AG09319 (cell line): ENCODE data around the gene SETD2.
"Not testable (repeated sequence)": the region's sequence is repeated elsewhere in the genome, so short reads cannot be mapped to it uniquely, and the experiment has no call there.

ENCODE experiments used
- DNase-seq: peaks from one replicate; pipeline ENCODE4 v3.0.0-alpha.2; 2010; ENCODE audit warnings: low read depth; ENCODE audit errors: extremely low read depth
- TF ChIP-seq, protein P1 (sequence below): IDR thresholded peaks from 2 replicates; pipeline ENCODE4 v1.5.1; 2011; ENCODE audit warnings: low read depth, mild to moderate bottlenecking, inconsistent platforms, low read length, moderate library complexity

SETD2 gene

DNA sequence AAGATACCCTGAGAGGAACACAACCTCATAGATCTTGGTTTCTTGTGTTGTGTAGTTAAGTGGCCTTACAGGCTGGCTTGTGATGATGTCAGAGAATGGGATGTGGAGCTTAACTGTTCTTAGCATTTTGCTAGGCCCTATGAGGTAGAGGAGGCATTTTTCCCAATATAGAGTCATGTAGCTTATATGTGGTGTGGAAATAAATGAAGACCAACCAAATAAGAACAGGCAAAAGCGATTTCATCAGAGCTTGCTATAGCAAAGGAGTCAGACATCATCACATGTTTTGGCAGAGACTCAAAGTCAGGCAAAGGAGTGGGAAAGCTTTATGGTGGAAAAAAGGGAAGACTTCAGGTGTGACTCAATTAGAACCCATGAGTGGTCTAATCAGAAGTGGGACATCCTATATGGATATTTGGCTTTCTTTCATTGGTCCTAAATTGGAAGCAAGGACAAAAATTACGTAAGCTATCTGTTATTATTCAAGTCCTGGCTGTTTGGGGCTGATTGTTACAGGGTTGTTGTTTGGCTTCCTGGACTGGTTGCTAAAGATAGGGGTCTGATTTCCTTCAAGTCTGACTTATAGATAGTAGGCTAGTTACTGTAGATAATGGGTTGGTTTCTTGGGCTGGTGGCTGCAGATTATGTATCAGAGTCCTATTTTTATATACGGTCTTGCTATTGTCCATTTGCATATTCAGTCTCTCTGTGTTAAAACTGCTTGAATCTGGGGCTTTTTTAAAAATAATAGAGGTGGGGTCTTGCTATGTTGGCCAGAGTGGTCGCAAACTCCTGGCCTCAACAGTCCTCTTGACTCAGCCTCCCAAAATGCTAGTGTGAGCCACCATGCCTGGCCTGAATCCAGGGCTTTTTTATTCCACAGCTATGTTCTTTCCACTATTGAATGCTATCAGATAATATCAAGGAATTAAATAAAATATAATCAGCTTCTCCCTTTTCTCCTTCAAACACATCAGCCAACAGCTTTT lies 30.3 kb upstream of the SETD2 start:
- DNase-seq, result no peak
- TF ChIP-seq, protein P1, sequence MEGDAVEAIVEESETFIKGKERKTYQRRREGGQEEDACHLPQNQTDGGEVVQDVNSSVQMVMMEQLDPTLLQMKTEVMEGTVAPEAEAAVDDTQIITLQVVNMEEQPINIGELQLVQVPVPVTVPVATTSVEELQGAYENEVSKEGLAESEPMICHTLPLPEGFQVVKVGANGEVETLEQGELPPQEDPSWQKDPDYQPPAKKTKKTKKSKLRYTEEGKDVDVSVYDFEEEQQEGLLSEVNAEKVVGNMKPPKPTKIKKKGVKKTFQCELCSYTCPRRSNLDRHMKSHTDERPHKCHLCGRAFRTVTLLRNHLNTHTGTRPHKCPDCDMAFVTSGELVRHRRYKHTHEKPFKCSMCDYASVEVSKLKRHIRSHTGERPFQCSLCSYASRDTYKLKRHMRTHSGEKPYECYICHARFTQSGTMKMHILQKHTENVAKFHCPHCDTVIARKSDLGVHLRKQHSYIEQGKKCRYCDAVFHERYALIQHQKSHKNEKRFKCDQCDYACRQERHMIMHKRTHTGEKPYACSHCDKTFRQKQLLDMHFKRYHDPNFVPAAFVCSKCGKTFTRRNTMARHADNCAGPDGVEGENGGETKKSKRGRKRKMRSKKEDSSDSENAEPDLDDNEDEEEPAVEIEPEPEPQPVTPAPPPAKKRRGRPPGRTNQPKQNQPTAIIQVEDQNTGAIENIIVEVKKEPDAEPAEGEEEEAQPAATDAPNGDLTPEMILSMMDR, result no peak

GRCh38 chr3:47186285-47186684 lies 22.4 kb upstream of the SETD2 start:
- TF ChIP-seq, protein P1, result no peak
- DNase-seq, result no peak

DNA sequence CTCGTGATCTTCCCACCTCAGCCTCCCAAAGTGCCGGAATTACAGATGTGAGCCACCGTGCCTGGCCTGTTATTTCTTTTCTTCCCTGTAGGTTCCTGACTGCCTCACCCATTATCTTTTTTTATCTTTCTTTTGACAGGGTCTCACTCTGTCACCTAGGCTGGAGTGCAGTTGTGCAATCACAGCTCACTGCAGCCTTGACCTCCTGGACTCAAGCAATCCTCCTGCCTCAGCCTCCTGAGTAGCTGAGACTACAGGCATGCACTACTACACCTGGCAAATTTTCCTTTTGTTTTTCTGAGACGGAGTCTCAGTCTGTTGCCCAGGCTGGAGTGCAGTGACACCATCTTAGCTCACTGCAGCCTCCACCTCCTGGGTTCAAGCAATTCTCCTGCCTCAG lies 17.8 kb upstream of the SETD2 start:
- not testable (repeated sequence) for DNase-seq

- not testable (repeated sequence) for DNase-seq
Observed at GRCh38 chr3:47180011-47180410, 16.1 kb upstream of the SETD2 start.

GRCh38 chr3:47176582-47176981 lies 12.7 kb upstream of the SETD2 start:
- no peak for DNase-seq
- TF ChIP-seq, protein P1, result no peak

DNA sequence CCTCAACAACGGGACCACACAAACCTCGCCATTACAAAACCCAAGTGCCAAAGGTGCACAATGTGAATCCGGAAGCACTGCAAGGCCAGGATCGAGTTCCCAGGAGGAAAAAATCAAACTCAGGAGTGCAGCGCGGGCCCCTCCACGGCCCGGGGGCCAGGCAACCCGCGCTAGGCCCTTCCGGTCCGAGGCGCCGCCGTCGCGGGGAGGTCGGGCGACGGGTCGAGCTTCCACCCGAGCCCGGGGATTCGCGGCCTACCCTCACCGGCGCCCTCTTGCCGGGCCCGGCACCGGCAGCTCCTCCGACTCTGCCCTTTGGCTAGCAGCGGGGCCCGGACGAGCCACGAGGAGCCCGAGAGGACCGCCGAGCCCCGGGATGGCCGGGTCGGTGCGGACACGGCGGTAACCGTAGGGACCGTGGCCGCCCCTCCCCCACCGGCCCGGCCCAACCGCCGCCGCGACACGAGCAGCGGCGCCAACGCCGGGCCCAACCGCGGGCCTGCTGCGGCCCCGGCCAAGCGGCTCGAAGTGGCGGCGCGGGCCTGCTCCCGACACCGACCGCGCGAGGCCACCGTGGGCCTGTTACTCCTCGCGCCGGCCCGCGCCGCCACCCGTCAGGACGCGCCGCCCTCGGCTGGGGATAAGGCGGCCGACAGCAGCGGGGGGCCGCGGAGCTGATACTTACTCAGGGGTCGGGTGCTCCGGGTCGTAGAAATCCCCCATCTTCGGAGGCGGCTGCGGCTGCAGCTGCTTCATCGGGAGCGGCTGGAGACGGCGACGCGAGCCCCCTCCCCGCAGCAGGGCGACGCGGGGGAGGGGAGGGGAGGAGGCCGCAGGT lies 525 bp downstream of the SETD2 start:
- TF ChIP-seq, protein P1, result no peak
- no peak for DNase-seq

- TF ChIP-seq, protein P1, result no peak
- DNase-seq, result no peak
Observed at GRCh38 chr3:47162697-47163168, 1.2 kb downstream of the SETD2 start.

DNA sequence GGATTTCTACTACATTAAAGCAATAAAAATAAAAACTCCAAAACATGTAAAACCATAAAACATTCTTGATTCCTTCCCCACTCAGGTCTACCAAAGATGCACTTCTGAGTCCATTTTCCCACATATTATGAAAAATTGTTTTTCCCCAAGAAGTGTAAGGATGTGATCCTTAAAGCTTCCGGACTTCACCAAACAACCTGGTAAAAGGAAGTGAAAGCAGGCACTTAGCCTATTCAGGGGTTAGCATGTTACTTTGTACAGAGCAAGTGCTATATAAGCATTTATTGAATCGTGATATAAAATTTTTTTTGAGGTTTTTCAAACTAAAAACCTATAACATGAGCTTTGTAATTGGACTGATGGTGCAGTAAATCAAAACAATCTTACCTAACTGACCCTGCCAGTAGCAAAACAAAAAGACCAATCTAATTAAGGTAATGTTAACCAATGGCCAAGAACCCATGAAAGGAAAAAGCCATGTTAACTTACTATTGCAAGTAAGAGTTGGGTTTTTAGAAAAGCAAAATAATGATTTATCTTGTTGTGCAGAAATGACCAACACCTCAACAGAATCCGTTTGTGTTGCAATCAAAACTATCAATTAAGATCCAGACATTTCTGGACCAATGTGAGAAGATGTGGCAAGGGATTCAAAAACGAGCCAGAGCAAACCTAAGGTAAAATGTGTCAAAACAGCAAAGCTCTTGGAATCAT lies 1.8 kb downstream of the SETD2 start:
- TF ChIP-seq, protein P1, result no peak
- no peak for DNase-seq
